ENCODE measurements around the gene CFAP251.
"Not testable (repeated sequence)": the region's sequence is repeated elsewhere in the genome, so short reads cannot be mapped to it uniquely, and the experiment has no call there.

GRCh38 chr12:122041458-122041857, 123.1 kb downstream of the CFAP251 start:
- TF ChIP-seq POLR2AphosphoS5, POLR2A (IDR thresholded peaks at IDR 0.05): not testable (repeated sequence)
- TF ChIP-seq, protein P1, sequence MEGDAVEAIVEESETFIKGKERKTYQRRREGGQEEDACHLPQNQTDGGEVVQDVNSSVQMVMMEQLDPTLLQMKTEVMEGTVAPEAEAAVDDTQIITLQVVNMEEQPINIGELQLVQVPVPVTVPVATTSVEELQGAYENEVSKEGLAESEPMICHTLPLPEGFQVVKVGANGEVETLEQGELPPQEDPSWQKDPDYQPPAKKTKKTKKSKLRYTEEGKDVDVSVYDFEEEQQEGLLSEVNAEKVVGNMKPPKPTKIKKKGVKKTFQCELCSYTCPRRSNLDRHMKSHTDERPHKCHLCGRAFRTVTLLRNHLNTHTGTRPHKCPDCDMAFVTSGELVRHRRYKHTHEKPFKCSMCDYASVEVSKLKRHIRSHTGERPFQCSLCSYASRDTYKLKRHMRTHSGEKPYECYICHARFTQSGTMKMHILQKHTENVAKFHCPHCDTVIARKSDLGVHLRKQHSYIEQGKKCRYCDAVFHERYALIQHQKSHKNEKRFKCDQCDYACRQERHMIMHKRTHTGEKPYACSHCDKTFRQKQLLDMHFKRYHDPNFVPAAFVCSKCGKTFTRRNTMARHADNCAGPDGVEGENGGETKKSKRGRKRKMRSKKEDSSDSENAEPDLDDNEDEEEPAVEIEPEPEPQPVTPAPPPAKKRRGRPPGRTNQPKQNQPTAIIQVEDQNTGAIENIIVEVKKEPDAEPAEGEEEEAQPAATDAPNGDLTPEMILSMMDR (IDR thresholded peaks at IDR 0.05), result not testable (repeated sequence)

All from transverse colon (tissue), 4 donors.